Measurements from ENCODE around the gene CPSF4L.

- TF ChIP-seq EP300 (IDR thresholded peaks at IDR 0.05) (no peak), SREBF2 (IDR thresholded peaks at IDR 0.05) (no peak), RAD21 (conservative IDR thresholded peaks at IDR 0.05 in 1 of 2, IDR thresholded peaks at IDR 0.05 in 1 of 2) (no peak), CTCF (IDR thresholded peaks at IDR 0.05) (no peak), POLR2A (IDR thresholded peaks at IDR 0.05; ENCODE audit: low read length) (no peak)
- TF ChIP-seq, protein P1, sequence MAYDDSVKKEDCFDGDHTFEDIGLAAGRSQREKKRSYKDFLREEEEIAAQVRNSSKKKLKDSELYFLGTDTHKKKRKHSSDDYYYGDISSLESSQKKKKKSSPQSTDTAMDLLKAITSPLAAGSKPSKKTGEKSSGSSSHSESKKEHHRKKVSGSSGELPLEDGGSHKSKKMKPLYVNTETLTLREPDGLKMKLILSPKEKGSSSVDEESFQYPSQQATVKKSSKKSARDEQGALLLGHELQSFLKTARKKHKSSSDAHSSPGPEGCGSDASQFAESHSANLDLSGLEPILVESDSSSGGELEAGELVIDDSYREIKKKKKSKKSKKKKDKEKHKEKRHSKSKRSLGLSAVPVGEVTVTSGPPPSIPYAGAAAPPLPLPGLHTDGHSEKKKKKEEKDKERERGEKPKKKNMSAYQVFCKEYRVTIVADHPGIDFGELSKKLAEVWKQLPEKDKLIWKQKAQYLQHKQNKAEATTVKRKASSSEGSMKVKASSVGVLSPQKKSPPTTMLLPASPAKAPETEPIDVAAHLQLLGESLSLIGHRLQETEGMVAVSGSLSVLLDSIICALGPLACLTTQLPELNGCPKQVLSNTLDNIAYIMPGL (CRISPR knock-in tag; IDR thresholded peaks at IDR 0.05; ENCODE audit: borderline replicate concordance), result no peak
Observed at GRCh38 chr17:73201215-73202069, 60.2 kb downstream of the CPSF4L start.

Measured in A549 (cell line).